Muscle of back (tissue), 11 donors: ENCODE data around the gene DDA1. TPM values are rescaled to one million over a fixed set of nuclear protein-coding genes. Genes with fewer than 3 reads are reported as not detected.
A peak's percentile ranks its signal among the peaks of the same experiment; 100 is the strongest.

ENCODE experiments used
- DNase-seq, 3 donors: peaks; one replicate each; pipeline versions ENCODE4 v3.0.0 to v3.0.0-alpha.2; 2013
- polyA plus RNA-seq, 10 donors: library from polyadenylated mRNA; unstranded; fragments of 120-200 nt; gene quantifications; one replicate each; pipeline ENCODE4 v1.2.1, GENCODE V29; 2013; ENCODE audit not compliant: insufficient read length in 10 of 10

Gene DDA1
- polyA plus RNA-seq, 10 donors, result 24.3 to 39.7 (median 31.3) TPM

- DNase-seq, result peak in 1 of 3 donors; percentile 78
Measured at GRCh38 chr19:17327654-17328516, 18.5 kb downstream of the DDA1 start.

GRCh38 chr19:17328517-17329365, 19.4 kb downstream of the DDA1 start:
- no peak for DNase-seq

- no peak for DNase-seq
Measured at GRCh38 chr19:17329366-17330261, 20.3 kb downstream of the DDA1 start.

- no peak for DNase-seq
Measured at GRCh38 chr19:17330262-17331044, 21.1 kb downstream of the DDA1 start.

GRCh38 chr19:17331045-17331558, 21.7 kb downstream of the DDA1 start:
- no peak for DNase-seq

GRCh38 chr19:17332360-17332676, 23.0 kb downstream of the DDA1 start:
- DNase-seq, result no peak

GRCh38 chr19:17332677-17333581, 23.6 kb downstream of the DDA1 start:
- DNase-seq, result no peak

- peak in 1 of 3 donors; percentile 66 for DNase-seq
Measured at GRCh38 chr19:17333611-17334413, 24.4 kb downstream of the DDA1 start.

GRCh38 chr19:17334414-17335409, 25.3 kb downstream of the DDA1 start, which contains the start of gene ANO8:
Gene ANO8 (minus strand): TSS chr19:17334855. CDS start chr19:17334670, 185 bp downstream.
- DNase-seq, result peak; percentile 98 to 99 (median 99)

GRCh38 chr19:17335575-17335974, 26.2 kb downstream of the DDA1 start:
- no peak for DNase-seq

- peak; percentile 98 to 99 (median 99) for DNase-seq
Measured at GRCh38 chr19:17336872-17337674, 27.7 kb downstream of the DDA1 start, which contains the start of gene GTPBP3. Gene GTPBP3 (plus strand): TSS chr19:17337553. CDS start chr19:17337612, 59 bp downstream.

GRCh38 chr19:17337675-17338432, 28.5 kb downstream of the DDA1 start:
- no peak for DNase-seq

- no peak for DNase-seq
Measured at GRCh38 chr19:17338433-17339078, 29.2 kb downstream of the DDA1 start.

GRCh38 chr19:17339088-17339741, 29.9 kb downstream of the DDA1 start:
- no peak for DNase-seq
